Fibroblast of skin of left biceps (primary cell): ENCODE results near the gene GLMN.
"Not testable (repeated sequence)": the region's sequence is repeated elsewhere in the genome, so short reads cannot be mapped to it uniquely, and the experiment has no call there.

Source experiments
- DNase-seq, 2 experiments: peaks; one replicate each; pipeline ENCODE4 v3.0.0-alpha.2; 2013; ENCODE audit warnings: low read depth in 2 of 2

Gene GLMN

DNA sequence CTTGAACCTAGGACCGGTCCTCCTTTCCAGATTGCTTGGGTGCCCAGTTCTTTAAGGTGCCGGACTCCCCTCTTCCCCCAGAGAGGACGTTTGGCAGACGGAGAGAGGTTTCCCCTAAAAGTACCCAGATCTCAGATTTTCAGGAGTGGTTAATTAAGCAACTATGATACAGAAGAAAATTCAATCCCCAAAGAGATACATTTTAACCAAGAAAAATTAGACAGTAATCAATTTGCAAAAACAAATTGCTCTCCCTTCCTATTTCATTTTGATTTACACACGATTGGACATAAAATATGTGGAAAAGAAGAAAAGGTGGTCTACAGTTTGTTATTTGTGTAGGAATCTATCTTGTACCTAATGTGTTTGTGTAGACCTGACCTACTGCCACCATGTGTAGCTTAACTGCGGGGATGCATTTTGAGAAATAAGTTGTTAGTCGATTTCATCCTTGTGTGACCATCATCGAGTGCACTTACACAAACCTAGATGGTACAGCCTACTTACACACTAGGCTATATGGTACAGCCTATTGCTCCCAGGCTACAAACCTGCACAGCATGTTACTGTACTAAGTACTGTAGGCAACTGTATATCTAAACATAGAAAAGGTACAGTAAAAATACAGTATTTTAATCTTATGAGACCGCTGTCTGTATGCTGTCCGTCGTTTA lies 827 bp upstream of the GLMN start:
- no peak for DNase-seq

DNA sequence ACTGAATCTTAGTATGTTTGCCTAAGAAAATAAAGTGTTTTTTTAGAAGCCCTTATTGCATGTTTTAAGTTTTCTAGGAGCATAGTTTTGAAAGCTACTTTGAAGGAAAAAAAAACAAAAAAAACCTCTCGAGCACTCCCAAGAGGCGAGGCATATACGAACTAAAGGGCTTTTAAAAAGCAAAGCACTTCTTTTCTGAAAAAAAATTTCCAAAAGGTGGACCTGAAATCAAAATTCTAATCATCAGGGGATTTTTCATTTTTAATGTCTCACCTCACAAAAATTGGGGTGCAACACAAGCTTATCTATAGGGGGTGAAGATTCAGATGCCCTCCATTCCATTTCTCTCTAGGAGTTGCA lies 594 bp downstream of the GLMN start:
- no peak for DNase-seq

DNA sequence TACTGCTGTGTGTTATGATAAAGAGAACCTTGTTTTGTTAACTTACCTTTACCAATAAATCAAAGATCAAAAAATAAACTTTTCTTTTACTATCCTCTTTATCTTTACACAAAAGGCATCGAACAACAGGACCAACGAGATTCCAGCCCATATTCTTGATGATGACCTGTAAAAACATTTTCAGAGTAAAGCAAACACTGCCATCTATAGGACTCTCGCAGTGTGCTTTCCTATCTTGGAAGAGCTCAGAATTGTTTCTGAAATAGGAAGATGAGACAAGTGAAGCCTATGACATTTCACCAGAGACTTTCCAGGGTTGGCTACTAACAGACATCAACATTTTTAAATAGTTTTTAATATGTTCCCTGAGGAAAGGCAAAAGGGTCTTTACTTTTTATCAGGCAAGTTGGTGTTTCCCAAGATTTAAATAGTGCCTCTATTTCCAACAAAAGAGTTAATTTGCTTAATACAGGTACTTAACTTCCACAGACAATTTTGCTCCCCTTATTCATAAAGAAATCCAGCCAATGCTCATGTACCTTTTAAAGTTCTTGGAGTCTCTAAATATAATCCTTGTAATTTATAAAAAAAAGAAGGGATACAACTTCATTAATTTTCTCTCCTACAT lies 7.3 kb downstream of the GLMN start:
- DNase-seq: peak; percentile 20 to 21

DNA sequence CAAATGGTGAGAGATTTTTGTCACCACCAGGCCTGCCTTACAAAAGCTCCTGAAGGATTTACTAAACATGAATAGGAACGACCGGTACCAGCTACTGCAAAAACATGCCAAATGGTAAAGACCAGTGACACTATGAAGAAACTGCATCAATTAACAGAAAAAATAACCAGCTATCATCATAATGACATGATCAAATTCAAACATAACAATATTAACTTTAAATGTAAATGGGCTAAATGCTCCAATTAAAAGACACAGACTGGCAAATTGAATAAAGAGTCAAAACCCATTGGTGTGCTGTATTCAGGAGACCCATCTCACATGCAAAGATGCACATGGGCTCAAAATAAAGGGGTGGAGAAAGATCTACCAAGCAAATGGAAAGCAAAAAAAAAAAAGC lies 17.4 kb downstream of the GLMN start:
- DNase-seq: not testable (repeated sequence)

DNA sequence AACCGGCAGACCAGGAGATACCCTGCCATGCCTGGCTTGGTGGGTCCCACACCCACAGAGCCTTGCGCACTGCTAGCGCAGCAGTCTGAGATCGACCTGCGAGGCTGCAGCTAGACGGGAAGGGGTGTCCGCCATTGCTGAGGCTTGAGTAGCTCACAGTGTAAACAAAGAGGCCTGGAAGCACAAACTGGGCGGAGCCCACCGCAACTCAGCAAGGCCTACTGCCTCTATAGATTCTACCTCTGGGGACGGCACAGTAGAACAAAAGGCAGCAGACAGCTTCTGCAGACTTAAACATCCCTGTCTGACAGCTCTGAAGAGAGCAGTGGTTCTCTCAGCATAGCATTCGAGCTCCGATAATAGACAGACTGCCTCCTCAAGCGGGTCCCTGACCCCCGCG lies 19.0 kb downstream of the GLMN start:
- DNase-seq: not testable (repeated sequence)

DNA sequence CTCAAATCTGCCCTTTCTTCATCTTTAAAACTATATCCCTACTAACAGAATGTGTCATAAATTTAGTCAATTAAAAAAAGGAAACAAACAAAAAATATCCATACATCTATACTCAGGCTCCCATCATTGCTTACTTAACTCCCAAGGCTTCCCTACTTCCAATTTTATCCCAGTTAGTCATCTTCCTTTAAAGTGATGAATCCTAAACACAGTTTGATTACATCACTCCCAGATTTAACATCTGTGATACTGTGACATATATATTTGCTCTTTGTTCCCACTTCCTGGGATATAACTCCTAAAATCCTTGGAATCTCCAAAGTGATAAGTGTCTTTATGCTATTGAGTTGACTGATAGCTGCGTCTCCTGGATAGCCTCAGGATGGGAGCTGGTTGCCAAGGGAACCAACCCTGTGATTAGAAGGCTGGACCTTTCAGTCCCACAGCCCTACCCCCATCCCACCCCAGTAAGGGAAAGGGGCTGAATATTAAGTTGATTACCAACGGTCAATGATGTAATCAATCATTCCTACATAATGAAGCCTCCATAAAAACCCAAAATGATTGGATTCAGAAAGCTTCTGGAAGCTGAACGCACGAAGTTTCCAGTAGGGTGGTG lies 21.6 kb downstream of the GLMN start:
- peak; percentile 47 to 51 for DNase-seq

DNA sequence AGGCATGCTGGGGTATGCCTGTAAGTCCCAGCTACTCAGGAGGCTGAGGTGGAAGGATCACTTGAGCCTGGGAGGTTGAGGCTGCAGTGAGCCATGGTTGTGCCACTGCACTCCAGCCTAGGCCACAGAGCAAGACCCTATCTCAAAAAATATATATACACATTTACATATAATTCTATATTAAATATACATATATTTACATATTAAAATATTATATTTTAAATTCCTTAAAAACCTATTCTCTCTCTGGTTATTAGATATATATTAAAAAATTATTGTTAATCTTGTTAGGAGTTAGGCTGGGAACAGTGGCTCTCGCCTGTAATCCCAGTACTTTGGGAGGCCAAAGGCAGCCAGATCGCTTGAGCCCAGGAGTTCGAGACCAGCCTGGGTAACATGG lies 22.7 kb downstream of the GLMN start:
- DNase-seq: no peak

DNA sequence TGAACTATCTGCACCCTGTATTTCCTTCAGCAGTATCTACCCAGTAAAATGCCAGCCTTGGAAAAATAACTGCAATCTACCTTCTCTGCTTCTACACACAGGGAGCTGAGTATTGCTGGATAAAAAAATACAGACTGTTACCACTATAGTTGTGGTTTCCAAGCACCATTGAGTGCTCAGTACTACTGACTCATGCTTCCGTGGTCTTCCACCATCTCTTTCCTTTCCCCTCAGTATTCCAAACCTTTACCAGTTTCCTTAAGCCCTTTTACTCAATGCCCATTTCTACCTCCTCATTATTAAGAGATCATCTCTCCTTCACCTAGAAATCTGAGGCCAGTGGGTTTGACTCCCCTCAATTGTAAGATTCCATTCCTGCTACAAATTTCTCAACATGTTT lies 23.8 kb downstream of the GLMN start:
- DNase-seq: no peak

DNA sequence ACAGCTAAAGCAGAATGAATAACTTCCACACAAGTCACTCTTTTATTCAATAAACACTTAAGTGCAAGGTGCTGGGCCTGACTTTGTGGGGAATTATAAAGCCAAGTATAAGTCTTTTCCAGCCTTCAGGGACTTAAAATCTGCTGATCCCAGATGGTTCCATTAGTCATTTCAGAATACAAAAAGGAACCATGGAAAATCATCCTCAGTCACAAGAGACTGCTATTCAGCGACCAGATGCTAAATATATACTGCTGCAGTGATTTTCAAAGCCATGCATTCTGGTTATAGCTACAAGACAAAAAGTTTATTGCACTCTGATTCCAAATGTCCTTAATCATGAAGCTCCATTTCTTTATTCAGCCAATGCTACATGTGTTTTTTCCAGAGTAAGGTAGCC lies 25.7 kb downstream of the GLMN start:
- DNase-seq: no peak

DNA sequence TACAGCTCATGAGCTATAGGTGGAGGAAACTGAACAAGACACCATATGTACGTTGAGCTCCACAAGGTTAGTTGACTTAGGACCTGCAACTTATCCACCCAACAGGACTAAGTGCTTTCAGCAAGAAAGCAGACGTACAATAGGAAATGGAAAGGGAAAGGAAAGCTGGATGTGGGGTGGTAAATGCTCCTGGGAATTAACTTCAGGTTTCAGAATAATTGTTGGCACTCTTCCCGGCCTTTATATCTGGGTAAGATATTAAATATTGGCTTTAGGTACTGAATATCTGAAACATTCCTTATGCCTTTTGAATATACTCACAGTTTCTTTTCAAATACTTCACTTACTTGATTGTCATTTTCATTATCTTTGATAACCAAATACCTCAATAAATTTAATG lies 36.3 kb downstream of the GLMN start:
- DNase-seq: no peak

DNA sequence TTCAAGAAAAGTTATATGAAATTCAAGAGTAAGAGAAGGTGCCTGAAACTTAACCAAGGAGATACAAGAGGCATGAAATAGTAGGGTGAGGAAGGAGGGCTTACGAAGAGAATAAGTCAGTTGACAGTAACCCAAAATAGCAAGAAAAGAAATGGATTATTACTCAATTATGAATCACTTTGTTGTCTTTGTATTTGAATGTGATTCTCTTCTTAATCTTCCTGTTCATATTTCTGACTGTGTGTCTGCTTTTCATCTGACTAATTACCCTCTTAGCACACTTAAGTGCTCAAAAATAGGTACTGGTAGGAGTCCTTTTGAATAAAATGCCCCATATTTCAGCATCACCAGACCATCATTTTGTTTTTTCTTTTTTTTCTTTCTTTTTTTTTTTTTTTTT lies 39.4 kb downstream of the GLMN start:
- DNase-seq: no peak

DNA sequence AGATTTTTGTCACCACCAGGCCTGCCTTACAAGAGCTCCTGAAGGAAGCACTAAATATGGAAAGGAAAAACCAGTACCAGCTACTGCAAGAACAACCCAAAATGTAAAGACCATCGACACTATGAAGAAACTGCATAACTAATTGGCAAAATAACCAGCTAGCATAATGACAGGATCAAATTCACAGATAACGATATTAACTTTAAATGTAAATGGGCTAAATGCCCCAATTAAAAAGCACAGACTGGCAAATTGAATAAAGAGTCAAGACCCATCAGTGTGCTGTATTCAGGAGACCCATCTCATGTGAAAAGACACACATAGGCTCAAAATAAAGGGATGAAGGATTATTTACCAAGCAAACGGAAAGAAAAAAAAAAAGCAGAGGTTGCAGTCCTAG lies 44.1 kb downstream of the GLMN start:
- DNase-seq: not testable (repeated sequence)

DNA sequence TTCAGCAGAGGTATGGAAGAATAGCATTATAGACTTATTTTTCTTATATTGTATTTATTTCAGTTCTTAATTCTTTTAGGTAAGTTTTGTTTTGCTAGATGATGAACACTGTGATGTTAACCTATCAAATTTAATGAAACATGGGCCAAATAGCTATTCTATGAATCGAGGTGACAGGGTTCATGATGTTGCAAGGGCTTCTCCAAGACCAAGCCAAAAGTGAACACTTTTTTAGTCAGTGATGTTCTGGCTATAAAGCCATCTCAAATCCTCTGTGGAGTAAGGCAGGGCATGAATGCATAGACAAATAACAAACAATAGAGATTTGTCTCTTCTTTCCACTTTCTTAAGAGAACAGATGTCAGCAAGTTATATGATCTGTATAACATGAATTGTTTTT lies 54.4 kb downstream of the GLMN start:
- DNase-seq: no peak

DNA sequence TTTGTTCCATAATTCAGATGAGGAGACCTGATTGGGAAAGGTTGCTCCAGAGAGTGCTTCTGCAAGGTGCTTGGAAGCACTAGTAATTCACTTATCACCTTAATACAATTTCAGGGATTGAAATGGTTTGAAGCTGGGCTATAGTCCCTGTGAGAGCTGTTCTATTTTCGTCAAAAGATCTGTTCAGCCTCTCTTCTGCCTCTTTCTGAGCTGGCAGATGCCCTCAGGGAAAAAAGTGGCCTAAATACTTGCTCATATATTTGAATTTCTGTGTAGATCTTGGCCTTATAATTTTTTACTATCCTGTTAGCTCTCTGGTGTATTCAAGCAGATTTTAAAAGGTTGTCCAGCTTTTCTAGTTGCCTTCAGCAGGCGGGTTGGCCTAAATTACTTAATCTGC lies 58.8 kb downstream of the GLMN start:
- no peak for DNase-seq

DNA sequence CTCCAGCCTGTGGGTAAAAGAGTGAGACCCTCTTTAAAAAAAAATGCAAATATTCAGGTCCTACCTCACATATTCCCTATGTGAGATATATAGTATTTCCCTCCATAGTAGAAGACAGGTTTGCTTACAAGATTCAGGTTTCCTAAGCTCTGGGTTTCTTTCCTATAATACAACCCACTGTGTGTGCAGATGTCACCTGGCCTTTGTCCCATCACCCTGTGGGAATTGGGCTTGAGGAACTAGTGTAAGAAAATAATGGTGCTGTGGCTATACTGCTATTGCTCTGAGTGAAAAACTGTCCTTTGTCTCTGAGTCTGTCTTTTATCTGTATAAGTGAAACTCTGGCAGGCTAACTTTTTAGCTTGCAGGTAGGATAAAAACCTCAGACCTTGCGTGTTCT lies 68.1 kb downstream of the GLMN start:
- DNase-seq: no peak

DNA sequence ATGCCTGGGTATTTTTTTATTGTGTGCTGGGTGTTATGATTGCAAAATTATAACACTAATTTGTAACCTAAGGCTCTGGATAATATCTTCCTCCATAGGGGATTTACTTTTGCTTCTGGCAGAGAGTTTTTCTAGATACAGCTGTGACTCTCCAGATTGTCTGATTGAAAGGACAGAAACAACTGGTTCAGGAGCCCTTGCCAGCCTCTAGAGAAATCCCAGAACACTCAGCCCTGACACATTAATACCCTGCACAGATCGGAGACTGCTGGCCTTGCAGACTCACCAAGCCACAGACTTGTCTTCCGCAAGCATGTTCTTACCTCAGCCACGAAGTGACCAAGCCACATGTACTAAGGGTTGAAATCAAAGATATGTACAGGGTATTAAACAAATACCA lies 70.4 kb downstream of the GLMN start:
- DNase-seq: no peak

DNA sequence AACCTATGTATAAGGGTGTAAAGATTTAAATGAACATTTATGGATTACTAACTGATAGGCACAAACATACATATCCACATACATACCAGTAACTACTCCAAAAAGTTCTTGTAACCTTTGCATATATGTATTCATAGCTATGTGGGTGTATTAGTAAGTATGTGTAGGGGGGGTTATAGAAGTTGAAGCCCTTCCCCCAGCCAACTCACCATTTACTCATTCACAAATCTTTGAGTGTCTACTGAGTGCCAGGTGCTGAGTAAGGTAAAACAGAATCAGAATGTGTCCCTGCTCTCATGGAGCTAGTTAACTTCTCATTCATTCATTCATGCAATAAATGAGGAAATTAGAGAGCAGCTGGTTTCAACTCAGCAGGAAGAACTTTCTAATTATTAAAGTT lies 79.8 kb downstream of the GLMN start:
- DNase-seq: no peak

DNA sequence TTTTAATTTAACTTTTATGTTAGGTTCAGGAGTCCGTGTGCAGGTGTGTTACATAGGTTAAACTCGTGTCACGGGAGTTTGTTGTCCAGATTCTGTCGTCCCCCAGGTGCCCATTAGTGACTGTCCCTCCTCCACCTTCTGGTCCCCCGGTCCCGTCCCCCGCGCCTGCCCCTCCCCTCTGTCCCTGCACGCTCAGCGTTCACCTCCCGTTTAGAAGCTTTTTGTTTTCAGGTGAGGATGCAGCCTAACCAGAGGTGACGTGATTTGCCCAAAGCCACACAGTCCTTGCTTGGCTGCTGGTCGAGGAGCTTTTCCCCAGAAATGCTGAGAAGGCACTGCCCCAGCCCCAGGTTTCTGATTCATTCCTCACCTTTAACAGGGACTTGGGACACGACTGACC lies 80.2 kb downstream of the GLMN start:
- DNase-seq: no peak

DNA sequence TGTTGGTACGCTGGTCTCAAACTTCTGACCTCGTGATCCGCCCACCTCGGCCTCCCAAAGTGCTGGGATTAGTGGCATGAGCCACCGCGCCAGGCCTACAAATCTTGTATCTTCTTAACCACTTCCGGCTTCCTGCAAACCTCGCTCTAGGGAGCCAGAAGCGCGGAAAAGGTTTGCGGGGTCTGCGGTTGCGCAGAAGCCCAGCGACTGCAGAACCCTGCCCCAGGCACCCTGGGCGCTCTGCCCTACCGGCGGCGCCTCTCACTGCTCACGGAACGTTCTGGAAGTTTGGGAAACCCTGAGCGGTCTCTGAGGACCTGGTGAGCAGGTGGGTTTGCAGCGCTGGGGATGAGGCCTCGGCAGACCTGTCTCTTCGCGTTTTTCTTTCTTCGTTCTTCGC lies 81.1 kb downstream of the GLMN start, which contains the start of gene C1orf146:
Gene C1orf146 (plus strand): TSS at position 195 of the 400 bp plus-strand sequence. CDS start 13,506 bp downstream, outside the sequence.
- DNase-seq: no peak

DNA sequence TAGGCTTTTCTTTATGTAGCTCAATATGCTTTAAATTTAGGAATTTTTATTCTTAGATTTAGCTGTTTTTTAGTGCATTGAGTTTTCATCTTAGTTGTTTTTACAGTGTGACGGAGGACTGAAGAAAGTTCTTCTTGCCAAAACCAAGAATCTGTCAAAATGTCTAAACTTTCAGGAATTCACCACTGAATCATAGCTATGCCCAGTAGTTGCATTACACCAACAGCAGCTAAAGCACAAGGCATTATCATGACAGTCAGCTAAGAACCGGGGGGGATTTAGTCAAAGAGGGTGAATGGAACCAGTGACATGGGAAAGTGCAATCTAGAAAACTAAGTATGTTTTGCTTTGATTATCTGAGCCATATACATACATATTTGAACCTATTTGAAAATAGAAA lies 87.6 kb downstream of the GLMN start:
- peak in 1 of 2 experiments; percentile 7 for DNase-seq

DNA sequence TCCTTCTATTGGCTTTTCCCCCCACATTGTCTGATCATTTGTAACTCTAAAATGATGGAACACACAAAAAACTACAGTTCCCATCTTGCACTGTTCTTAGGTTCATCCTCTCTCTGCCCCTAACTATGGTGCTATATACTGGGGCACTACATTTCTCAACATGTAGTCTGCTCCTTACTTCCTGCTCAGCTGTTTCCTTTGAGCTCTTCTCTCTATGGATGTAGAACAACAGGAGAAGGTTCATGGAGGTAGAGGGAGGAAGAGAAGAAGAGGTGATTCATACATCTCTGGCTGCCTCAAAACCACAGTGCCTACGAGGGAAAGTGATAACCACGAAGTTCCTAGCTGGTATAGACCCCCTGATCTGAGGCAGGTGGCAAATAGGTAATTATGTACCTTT lies 88.1 kb downstream of the GLMN start:
- no peak for DNase-seq

DNA sequence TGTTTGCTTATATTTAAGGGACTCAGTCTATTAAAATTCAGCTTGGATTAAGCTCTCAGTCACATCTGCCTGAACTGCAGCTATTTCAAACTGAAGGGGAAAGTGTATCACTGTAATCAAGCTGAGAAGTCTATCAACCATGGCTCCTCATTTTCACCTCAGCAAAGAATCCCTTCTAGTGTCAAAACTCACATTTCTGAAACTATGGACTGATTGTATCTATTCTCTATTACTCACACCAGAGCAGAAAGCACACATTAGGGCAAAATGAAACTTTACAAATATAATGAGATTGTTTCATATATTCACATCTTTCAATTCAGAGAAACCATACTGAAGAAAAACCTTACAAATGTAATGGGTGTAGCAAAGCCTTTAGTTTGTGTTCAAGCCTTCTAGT lies 95.7 kb downstream of the GLMN start:
- DNase-seq: no peak

DNA sequence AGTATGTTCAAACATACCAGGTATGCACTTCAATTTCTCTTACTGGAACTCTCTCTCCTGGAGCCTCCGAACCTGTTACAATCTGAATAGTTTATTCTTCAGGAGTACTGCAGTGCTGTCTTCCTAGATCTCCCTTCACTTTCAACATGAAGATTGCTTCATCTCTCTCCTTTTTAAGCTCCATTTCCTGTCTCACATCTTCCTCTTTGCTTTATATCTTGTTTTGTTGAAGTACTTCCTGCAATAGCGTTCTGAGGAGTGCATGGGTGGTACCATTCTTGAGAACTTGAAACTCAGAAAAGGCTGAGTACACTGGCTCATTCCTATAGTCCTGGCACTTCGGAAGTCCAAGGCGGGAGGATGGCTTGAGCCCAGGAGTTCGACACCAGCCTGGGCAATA lies 96.8 kb downstream of the GLMN start:
- no peak for DNase-seq
